CD4-positive, alpha-beta T cell treated with Interleukin-4 for 4 hours (primary cell): Measurements from ENCODE around the gene PRMT1.
A peak's percentile ranks its signal among the peaks of the same experiment; 100 is the strongest.

ENCODE experiments used
- DNase-seq: peaks from one replicate; pipeline ENCODE4 v3.0.0-alpha.2; 2020

Gene PRMT1

DNA sequence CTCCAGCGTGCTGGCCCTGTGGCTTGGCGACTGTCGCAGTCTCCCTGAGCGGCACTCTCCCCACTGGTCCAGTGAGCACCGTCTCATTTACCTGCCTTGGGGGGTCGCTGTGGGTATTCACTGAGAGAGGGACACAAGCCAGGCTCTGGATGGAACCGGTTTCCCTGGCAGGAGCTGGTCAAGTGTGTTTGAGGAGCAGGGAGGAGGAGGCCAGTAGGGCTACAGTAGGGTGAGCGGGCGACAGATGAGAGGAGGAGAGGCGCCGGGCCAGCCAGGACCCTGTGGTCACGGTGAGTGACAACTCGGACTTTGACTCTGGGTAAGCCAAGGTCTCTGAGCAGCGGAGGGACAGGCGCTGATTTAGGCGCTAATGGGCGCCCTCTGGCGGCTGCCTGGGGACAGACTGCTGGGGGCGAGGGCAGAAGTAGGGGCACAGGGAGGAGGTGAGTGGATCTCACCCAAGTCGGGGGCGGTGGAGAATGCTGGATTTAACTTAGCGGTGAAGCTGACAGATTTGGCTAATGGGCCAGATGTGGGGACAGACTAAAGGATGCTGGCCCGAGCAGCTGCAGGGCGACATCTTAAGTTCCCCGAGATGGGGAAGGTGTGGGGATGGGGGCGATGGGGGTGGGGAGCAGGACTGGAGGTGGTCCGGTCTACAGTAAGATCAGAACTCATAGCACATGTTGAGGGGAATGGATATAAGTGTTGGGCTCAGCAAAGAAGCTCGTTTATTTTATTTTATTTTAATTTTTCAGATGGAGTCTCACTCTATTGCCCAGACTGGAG, 4.7 kb upstream of the PRMT1 start:
- DNase-seq, result peak; percentile 67

- no peak for DNase-seq
Observed at GRCh38 chr19:49676136-49676783, 811 bp upstream of the PRMT1 start.

- peak; percentile 100 for DNase-seq
Observed at GRCh38 chr19:49676784-49677230, 264 bp upstream of the PRMT1 start.

GRCh38 chr19:49677901-49678674, 1.0 kb downstream of the PRMT1 start:
- DNase-seq, result peak; percentile 79

GRCh38 chr19:49678985-49679770, 2.1 kb downstream of the PRMT1 start:
- no peak for DNase-seq

GRCh38 chr19:49679771-49680413, 2.8 kb downstream of the PRMT1 start:
- DNase-seq, result no peak

DNA sequence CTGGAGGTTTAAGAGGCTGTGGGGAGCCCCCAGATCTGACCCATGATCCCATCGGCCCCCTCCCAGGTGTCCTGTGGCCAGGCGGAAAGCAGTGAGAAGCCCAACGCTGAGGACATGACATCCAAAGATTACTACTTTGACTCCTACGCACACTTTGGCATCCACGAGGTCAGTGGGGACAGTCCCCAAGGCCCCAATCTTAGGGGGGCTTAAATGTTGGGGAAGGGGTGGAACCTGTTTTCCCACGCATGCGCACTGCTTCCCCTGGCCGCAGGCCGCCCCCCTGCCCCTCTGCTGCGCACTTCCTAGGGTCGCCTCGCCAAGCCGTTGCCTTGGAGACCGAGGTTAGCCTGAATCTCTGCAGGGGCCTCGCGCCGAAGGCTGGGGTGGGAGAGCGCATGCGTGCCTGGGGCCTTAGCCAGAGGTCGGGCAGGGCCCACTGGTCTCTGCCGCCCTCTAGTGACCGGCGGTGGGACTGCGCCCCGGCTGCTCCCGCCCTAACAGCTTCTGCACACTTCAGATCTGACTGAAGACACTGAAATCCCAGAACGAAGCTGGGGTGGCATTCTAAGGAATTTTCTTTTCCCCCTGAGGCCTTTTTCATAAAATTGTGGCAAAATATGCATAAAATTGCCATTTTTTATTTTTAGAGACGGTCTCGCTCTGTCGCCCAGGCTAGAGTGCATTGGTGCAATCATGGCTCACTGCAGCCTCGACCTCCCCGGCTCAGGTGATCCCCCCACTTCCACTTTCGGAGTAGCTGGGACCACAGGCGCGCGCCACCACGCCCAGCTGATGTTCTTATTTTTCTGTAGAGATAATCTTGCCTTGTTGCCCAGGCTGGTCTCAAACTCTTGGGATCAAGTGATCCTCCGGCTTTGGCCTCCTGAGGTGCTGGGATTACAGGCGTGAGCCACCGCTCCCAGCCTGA, 3.6 kb downstream of the PRMT1 start:
- DNase-seq, result peak; percentile 85

GRCh38 chr19:49681830-49682229, 4.8 kb downstream of the PRMT1 start:
- DNase-seq, result no peak

- DNase-seq, result no peak
Observed at GRCh38 chr19:49682274-49682673, 5.2 kb downstream of the PRMT1 start.

DNA sequence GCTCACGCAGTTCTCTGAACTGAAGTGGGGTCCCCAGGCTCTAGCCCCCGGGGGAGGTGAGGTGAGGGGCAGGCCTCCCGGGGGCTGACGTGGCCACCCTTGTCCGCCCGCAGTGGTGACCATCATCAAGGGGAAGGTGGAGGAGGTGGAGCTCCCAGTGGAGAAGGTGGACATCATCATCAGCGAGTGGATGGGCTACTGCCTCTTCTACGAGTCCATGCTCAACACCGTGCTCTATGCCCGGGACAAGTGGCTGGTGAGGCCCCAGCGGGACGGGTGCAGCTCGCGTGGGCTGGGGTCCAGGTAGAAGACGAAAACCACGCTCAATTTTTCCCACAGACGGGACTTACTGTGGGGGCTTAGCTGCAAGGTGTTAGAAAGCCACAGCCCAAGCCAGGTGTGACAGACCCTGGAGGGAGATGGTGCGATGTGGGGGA, 6.8 kb downstream of the PRMT1 start:
- DNase-seq, result no peak

GRCh38 chr19:49684251-49684982, 7.3 kb downstream of the PRMT1 start:
- no peak for DNase-seq

GRCh38 chr19:49684983-49685553, 8.0 kb downstream of the PRMT1 start:
- DNase-seq, result no peak

DNA sequence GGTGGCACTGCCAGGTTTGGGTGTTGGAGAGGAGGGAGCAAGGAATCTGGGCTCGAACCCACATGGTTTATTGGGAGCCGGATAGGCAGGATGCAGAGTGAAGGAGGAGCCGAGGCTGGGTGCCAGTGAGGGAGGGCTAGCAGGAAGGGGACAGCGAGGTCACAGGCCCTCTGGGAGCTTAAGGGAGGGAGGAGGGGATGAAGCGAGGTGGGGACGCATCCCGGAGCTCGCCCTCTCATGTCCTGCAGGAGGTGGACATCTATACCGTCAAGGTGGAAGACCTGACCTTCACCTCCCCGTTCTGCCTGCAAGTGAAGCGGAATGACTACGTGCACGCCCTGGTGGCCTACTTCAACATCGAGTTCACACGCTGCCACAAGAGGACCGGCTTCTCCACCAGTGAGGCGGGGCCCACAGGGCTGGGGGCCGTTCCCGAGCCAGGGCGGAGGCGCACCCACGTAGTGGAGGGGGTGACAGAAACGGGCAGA, 8.8 kb downstream of the PRMT1 start:
- DNase-seq, result no peak

- DNase-seq, result no peak
Observed at GRCh38 chr19:49686503-49687088, 9.5 kb downstream of the PRMT1 start.

- no peak for DNase-seq
Observed at GRCh38 chr19:49687150-49687549, 10.1 kb downstream of the PRMT1 start.

- DNase-seq, result no peak
Observed at GRCh38 chr19:49687566-49688316, 10.7 kb downstream of the PRMT1 start.

- DNase-seq, result no peak
Observed at GRCh38 chr19:49688531-49689132, 11.6 kb downstream of the PRMT1 start.
